Gastrocnemius medialis (tissue), 4 donors: ENCODE measurements around the gene CRYGB. TPM values are rescaled to one million over a fixed set of nuclear protein-coding genes. Genes with fewer than 3 reads are reported as not detected.
"Not testable (repeated sequence)": the region's sequence is repeated elsewhere in the genome, so short reads cannot be mapped to it uniquely, and the experiment has no call there.

Source experiments
- ATAC-seq, 2 donors: fragments of 150-250 bp; one replicate each; pipeline ENCODE4 v1.9.1; 2016
- DNase-seq, 2 donors: peaks; one replicate each; pipeline ENCODE4 v3.0.0-alpha.2; 2019
- H3K27ac ChIP-seq, 4 donors: fragments of 200-600 bp; sonication (generic); 1 replicate in 1 of 4; 2 replicates in 3 of 4; pipeline ENCODE4 v1.5.1; 2016 to 2018; ENCODE audit warnings: mild to moderate bottlenecking in 2 of 4, moderate library complexity in 1 of 4
- H3K27me3 ChIP-seq, 3 donors: fragments of 200-600 bp; sonication (generic) in 2 of 3; 1 replicate in 1 of 3; 2 replicates in 2 of 3; pipeline versions ENCODE4 v1.5.1 to v1.6.0; 2016 to 2019; ENCODE audit warnings: mild to moderate bottlenecking in 1 of 3, moderate library complexity in 1 of 3
- H3K36me3 ChIP-seq, 2 donors: fragments of 200-600 bp; sonication (generic) in 1 of 2; one replicate each; pipeline ENCODE4 v1.5.1; 2017 to 2018
- H3K4me1 ChIP-seq, 2 donors: fragments of 200-600 bp; sonication (generic) in 1 of 2; one replicate each; pipeline ENCODE4 v1.5.1; 2016 to 2017; ENCODE audit warnings: mild to moderate bottlenecking in 2 of 2
- H3K4me3 ChIP-seq, 4 donors: fragments of 200-600 bp; sonication (generic) in 3 of 4; 1 replicate in 1 of 4; 2 replicates in 3 of 4; pipeline ENCODE4 v1.5.1; 2016 to 2019; ENCODE audit warnings: mild to moderate bottlenecking in 2 of 4
- H3K9me3 ChIP-seq, 3 donors: fragments of 200-600 bp; sonication (generic) in 2 of 3; 1 replicate in 1 of 3; 2 replicates in 2 of 3; pipeline ENCODE4 v1.5.1; 2016 to 2019
- CTCF ChIP-seq, 5 experiments: fragments of 450-650 bp in 3 of 5; fragments of 200-600 bp in 2 of 5; sonication (generic) in 2 of 5; IDR thresholded peaks in 4 of 5; conservative IDR thresholded peaks in 1 of 5; 1 replicate in 4 of 5; 2 replicates in 1 of 5; pipeline ENCODE4 v1.5.1; 2016 to 2019; ENCODE audit warnings: antibody characterized with exemption in 5 of 5, mild to moderate bottlenecking in 3 of 5, moderate library complexity in 3 of 5
- POLR2A ChIP-seq, 2 donors: fragments of 450-650 bp; IDR thresholded peaks; one replicate each; pipeline ENCODE4 v1.6.1; 2017; ENCODE audit warnings: antibody characterized with exemption in 2 of 2, mild to moderate bottlenecking in 2 of 2, moderate library complexity in 2 of 2
- in situ Hi-C, 4 donors: fragments of 200-750 bp; cut with MboI; loops; one replicate each; pipeline versions ENCODE4 v1.15.0 to v1.8.0; 2017; ENCODE audit warnings: low sequenced_read_pairs in 4 of 4
- intact Hi-C: fragments of 100-400 bp; cut with DNase I; formaldehyde crosslinking; loops from one replicate; pipeline ENCODE4 v1.15.1; 2023; ENCODE audit warnings: low total_unique reads
- total RNA-seq, 4 donors: library from RNA; depleted of rRNA; stranded (reverse); fragments of >200 nt; gene quantifications; one replicate each; pipeline versions ENCODE4 v1.1.0 to v1.2.3, GENCODE V29; 2016

CRYGB gene
- total RNA-seq, 4 donors from 2014 or later, result not detected

GRCh38 chr2:208112969-208113368 lies 33.0 kb downstream of the CRYGB start:
- DNase-seq (no peak), ATAC-seq (no peak)
- no peaks in the 10 kb centered on the region for H3K9me3 ChIP-seq
- in situ Hi-C loops, result no loop called here
- H3K4me1 ChIP-seq, result no peaks in the 10 kb centered on the region
- TF ChIP-seq CTCF (IDR thresholded peaks at IDR 0.05 in 4 of 5, conservative IDR thresholded peaks at IDR 0.05 in 1 of 5), result no peak
- H3K27me3 ChIP-seq, result peaks cover 0 to 18% (median 7%) of the 10 kb centered on the region in 3 donors
- no peak overlapping the region for H3K4me3 ChIP-seq
- no peaks in the 10 kb centered on the region for H3K36me3 ChIP-seq
- H3K27ac ChIP-seq, result no peak overlapping the region
- intact Hi-C loops, result no loop called here

- H3K4me3 ChIP-seq, H3K9me3 ChIP-seq, DNase-seq, H3K27ac ChIP-seq, H3K4me1 ChIP-seq, intact Hi-C loops, H3K36me3 ChIP-seq, in situ Hi-C loops, ATAC-seq: not testable (repeated sequence)
- peaks cover 0 to 18% (median 7%) of the 10 kb centered on the region in 3 donors for H3K27me3 ChIP-seq
Observed at GRCh38 chr2:208112273-208112745, 33.6 kb downstream of the CRYGB start.

DNA sequence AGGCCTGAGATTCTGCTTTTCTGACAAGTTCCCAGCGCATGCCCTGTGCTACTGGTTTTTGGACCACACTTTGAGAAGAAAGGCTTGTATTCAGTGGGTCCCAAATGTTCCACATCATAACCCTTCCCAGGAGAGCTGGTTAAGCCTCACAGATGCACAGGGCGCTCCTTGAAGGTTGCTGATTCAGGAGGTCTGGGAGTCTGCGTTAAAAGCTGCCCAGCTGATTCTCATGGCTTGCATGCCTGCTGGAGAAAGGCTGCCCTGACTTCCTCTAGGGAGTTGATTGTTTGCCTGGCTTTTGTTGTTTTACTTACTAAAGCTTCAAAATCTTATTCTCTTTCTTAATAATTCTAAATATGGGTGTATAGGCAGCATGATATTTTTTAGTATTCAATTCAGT lies 42.3 kb downstream of the CRYGB start:
- Histone ChIP-seq H3K36me3 (no peaks in the 10 kb centered on the region), H3K4me3 (no peak overlapping the region), H3K9me3 (no peaks in the 10 kb centered on the region), H3K27me3 (no peaks in the 10 kb centered on the region), H3K27ac (no peak overlapping the region), H3K4me1 (no peaks in the 10 kb centered on the region)
- no peak for TF ChIP-seq CTCF (IDR thresholded peaks at IDR 0.05 in 4 of 5, conservative IDR thresholded peaks at IDR 0.05 in 1 of 5)
- TF ChIP-seq POLR2A (IDR thresholded peaks at IDR 0.05), result no peak
- DNase-seq, result no peak
- in situ Hi-C loops, result no loop called here
- intact Hi-C loops, result no loop called here
- no peak for ATAC-seq

DNA sequence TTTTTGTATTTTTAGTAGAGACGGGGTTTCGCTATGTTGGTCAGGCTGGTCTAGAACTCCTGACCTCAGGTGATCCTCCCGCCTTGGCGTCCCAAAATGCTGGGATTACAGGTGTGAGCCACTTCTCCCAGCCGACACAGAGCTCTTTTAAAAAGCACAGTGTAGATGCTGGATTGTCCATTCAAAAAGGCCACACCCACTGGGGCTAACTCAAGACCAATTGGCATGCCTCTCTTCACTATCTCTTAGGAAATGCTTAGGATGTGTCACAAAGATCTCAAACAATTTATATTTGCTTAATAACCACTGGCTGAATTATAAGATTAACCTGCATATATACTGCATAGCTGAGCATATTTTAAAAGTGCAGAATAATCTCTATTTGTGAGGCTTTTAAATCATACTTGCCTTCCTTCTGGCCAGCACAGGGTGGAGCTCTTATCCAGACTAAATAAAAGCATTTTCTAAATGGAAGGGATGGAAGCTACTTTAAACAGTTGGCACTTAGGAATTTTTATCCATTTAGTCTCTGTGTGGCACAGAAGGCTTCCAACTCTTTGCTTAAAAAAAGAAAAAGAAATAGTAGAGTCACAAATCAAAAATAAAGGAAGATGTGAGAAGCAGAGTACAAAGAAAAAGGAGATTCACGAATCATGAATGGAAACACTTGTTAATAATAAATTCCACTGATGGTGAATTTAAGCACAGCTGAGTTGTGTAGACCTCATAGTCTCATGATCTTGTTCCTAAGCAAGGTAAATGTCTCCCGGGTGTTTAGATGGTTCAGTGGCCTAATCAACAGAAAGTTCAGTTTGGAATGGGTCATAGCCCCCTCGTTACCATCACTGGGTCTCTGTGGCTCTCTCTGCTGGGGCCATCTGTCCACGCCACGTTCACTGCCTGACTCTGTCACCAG lies 44.0 kb downstream of the CRYGB start:
- H3K4me1 ChIP-seq, result no peaks in the 10 kb centered on the region
- H3K27me3 ChIP-seq, result no peaks in the 10 kb centered on the region
- in situ Hi-C loops, result no loop called here
- intact Hi-C loops, result no loop called here
- DNase-seq (no peak), ATAC-seq (no peak)
- no peak overlapping the region for H3K4me3 ChIP-seq
- no peaks in the 10 kb centered on the region for H3K36me3 ChIP-seq
- no peaks in the 10 kb centered on the region for H3K9me3 ChIP-seq
- H3K27ac ChIP-seq, result no peak overlapping the region
- TF ChIP-seq CTCF (IDR thresholded peaks at IDR 0.05 in 4 of 5, conservative IDR thresholded peaks at IDR 0.05 in 1 of 5) (no peak), POLR2A (IDR thresholded peaks at IDR 0.05) (no peak)

- intact Hi-C loops, result no loop called here
- ATAC-seq, result no peak
- H3K4me1 ChIP-seq, result no peaks in the 10 kb centered on the region
- no peak for TF ChIP-seq CTCF (IDR thresholded peaks at IDR 0.05 in 4 of 5, conservative IDR thresholded peaks at IDR 0.05 in 1 of 5)
- no peak for TF ChIP-seq POLR2A (IDR thresholded peaks at IDR 0.05)
- H3K9me3 ChIP-seq, result no peaks in the 10 kb centered on the region
- H3K36me3 ChIP-seq, result no peaks in the 10 kb centered on the region
- in situ Hi-C loops, result no loop called here
- no peak overlapping the region for H3K4me3 ChIP-seq
- no peak for DNase-seq
- H3K27ac ChIP-seq, result no peak overlapping the region
- H3K27me3 ChIP-seq, result no peaks in the 10 kb centered on the region
Observed at GRCh38 chr2:208099682-208100470, 46.1 kb downstream of the CRYGB start.

- intact Hi-C loops, H3K4me3 ChIP-seq, ATAC-seq, H3K36me3 ChIP-seq, H3K27ac ChIP-seq, H3K27me3 ChIP-seq, DNase-seq, in situ Hi-C loops, H3K9me3 ChIP-seq, H3K4me1 ChIP-seq: not testable (repeated sequence)
Observed at GRCh38 chr2:208098701-208099100, 47.3 kb downstream of the CRYGB start.
